ENCODE data around the gene PRDM5. TPM values are rescaled to one million over a fixed set of nuclear protein-coding genes. Genes with fewer than 3 reads are reported as not detected.

Gene PRDM5
- total and polyA plus RNA-seq, 9 of the 15 experiments (the other 6 are each of a cell fraction or from before 2014, with no cell fraction given): not detected

GRCh38 chr4:120874792-120875774, 47.4 kb downstream of the PRDM5 start:
- in situ Hi-C loops (cut with MboI): no loop called here
- Histone ChIP-seq H3K4me1 (replicated peaks in 1 of 2; ENCODE audit: control insufficient read depth in 2 of 2, insufficient read depth in 2 of 2, low read length in 2 of 2) (no peaks in the 10 kb centered on the region), H4K20me1 (replicated peaks; ENCODE audit: control insufficient read depth, insufficient read depth, low read length) (no peaks in the 10 kb centered on the region), H3K9me3 (replicated peaks; ENCODE audit: control insufficient read depth, insufficient read depth, low read depth, low read length) (no peaks in the 10 kb centered on the region), H3K9ac (ENCODE audit: insufficient read depth in 1 of 2, low read depth in 2 of 2, low read length in 2 of 2) (no peak overlapping the region), H3K36me3 (ENCODE audit: control insufficient read depth, insufficient read depth, low read length) (no peaks in the 10 kb centered on the region), H3K4me3 (no peak overlapping the region), H3K27ac (ENCODE audit: extremely low read depth, low read depth, low read length) (no peak overlapping the region), H2AFZ (ENCODE audit: low read depth, low read length) (no peak overlapping the region), H3K9me1 (ENCODE audit: control insufficient read depth, insufficient read depth, low read length) (no peaks in the 10 kb centered on the region), H3K27me3 (ENCODE audit: control insufficient read depth in 2 of 2, insufficient read depth in 2 of 2, low read length in 2 of 2) (no peaks in the 10 kb centered on the region), H3K79me2 (ENCODE audit: control insufficient read depth, insufficient read depth, low read length) (no peaks in the 10 kb centered on the region), H3K4me2 (ENCODE audit: insufficient read depth, low read length) (no peak overlapping the region)
- FAIRE-seq (no peak), DNase-seq (ENCODE audit: extremely low read depth in 1 of 4, low spot score in 3 of 4) (no peak), ATAC-seq (no peak)
- ChIA-PET CTCF (ENCODE audit: low intra/inter-chr PET ratio) (no interaction called here), POLR2A (no interaction called here)
- intact Hi-C loops (cut with micrococcal nuclease): no loop called here
- no peak for TF ChIP-seq MEF2D (tag; conservative IDR thresholded peaks at IDR 0.05; ENCODE audit: low read depth)
- no peak for TF ChIP-seq KDM2B (CRISPR knock-in tag; IDR thresholded peaks at IDR 0.05)
- no peak for TF ChIP-seq PHF8 (IDR thresholded peaks at IDR 0.05; ENCODE audit: borderline replicate concordance, low read length)
- TF ChIP-seq FOSL1 (tag; conservative IDR thresholded peaks at IDR 0.05): no peak
- TF ChIP-seq ERF (CRISPR knock-in tag; IDR thresholded peaks at IDR 0.05): no peak
- TF ChIP-seq GTF2F1 (IDR thresholded peaks at IDR 0.05; ENCODE audit: low read depth, low read length): no peak
- TF ChIP-seq, protein P1, sequence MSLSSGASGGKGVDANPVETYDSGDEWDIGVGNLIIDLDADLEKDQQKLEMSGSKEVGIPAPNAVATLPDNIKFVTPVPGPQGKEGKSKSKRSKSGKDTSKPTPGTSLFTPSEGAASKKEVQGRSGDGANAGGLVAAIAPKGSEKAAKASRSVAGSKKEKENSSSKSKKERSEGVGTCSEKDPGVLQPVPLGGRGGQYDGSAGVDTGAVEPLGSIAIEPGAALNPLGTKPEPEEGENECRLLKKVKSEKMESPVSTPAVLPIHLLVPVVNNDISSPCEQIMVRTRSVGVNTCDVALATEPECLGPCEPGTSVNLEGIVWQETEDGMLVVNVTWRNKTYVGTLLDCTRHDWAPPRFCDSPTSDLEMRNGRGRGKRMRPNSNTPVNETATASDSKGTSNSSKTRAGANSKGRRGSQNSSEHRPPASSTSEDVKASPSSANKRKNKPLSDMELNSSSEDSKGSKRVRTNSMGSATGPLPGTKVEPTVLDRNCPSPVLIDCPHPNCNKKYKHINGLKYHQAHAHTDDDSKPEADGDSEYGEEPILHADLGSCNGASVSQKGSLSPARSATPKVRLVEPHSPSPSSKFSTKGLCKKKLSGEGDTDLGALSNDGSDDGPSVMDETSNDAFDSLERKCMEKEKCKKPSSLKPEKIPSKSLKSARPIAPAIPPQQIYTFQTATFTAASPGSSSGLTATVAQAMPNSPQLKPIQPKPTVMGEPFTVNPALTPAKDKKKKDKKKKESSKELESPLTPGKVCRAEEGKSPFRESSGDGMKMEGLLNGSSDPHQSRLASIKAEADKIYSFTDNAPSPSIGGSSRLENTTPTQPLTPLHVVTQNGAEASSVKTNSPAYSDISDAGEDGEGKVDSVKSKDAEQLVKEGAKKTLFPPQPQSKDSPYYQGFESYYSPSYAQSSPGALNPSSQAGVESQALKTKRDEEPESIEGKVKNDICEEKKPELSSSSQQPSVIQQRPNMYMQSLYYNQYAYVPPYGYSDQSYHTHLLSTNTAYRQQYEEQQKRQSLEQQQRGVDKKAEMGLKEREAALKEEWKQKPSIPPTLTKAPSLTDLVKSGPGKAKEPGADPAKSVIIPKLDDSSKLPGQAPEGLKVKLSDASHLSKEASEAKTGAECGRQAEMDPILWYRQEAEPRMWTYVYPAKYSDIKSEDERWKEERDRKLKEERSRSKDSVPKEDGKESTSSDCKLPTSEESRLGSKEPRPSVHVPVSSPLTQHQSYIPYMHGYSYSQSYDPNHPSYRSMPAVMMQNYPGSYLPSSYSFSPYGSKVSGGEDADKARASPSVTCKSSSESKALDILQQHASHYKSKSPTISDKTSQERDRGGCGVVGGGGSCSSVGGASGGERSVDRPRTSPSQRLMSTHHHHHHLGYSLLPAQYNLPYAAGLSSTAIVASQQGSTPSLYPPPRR (CRISPR knock-in tag; IDR thresholded peaks at IDR 0.05; ENCODE audit: borderline replicate concordance): no peak
- no peak for TF ChIP-seq THRAP3 (IDR thresholded peaks at IDR 0.05; ENCODE audit: borderline replicate concordance)
- no peak for TF ChIP-seq E2F8 (IDR thresholded peaks at IDR 0.05; ENCODE audit: low read depth, partially characterized antibody)
- no peak for TF ChIP-seq CHD1 (IDR thresholded peaks at IDR 0.05; ENCODE audit: low read length)
- TF ChIP-seq SMAD1 (IDR thresholded peaks at IDR 0.05; ENCODE audit: low read depth, low read length, partially characterized antibody): no peak
- 3% methylated on average over 4 of the region's 4 CpGs for WGBS (ENCODE audit: insufficient coverage, low coverage, missing lambda C conversion rate)
- no TSS peak for BruUV-seq (replicated peaks)
